HG03175 (cell line): Measurements from ENCODE around the gene TM6SF1.
"Not testable (repeated sequence)": the region's sequence is repeated elsewhere in the genome, so short reads cannot be mapped to it uniquely, and the experiment has no call there.

Experiments used
- ATAC-seq: cut with Tn5 transposase; IDR thresholded peaks from one replicate; pipeline ENCODE4 v1.9.1; 2021; ENCODE audit warnings: mild to moderate bottlenecking, moderate library complexity; ENCODE audit not compliant: unreplicated experiment

TM6SF1 gene

GRCh38 chr15:83169576-83169975 is 62.1 kb downstream of the TM6SF1 start:
- ATAC-seq: not testable (repeated sequence)

DNA sequence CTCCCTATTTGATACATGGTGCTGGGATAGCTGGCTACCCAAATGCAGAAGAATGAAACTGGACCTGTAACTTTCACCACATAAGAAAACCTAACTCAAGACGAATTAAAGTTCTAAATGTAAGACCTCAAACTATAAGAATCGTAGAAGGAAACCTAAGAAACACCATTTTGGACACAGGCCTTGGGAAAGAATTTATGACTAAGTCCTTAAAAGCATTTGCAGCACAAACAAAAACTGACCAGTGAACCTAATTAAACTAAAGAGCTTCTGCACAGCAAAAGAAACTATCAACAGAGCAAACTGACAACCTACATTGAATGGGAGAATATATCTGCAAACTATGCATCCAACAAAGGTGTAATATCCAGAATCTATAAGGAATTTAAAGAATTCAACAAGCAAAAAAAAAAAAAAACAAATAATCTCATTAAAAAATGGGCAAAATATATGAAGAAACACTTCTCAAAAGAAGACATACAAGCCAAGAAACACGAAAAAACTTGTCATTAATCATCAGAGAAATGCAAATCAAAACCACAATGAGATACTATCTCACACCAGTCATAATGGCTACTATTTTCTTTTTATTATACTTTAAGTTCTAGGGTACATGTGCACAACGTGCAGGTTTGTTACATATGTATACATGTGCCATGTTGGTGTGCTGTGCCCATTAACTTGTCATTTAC is 63.2 kb downstream of the TM6SF1 start:
- no peak for ATAC-seq

DNA sequence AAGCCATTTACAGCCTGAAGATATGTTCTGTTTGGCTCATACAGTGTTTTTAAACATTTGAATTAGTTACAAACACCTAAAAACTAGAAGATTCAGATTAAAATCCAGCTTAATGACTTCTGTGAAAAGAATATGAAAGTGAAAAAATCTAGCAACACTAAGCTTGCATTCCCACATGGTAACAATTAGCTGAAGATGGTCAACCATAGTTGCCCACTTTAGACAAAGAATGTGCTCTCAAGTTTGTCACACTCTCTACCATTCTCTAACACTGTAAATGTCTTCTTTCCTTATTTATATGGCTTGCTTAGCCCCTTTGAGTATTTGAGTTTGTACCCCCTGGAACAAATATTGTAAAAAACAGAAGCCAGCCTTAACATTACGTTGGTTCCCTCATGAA is 67.4 kb downstream of the TM6SF1 start:
- ATAC-seq: no peak

- ATAC-seq: no peak
These were observed 70.9 kb downstream of the TM6SF1 start for GRCh38 chr15:83178390-83178789.

- ATAC-seq: no peak
These were observed 71.5 kb downstream of the TM6SF1 start for GRCh38 chr15:83178869-83179325.

GRCh38 chr15:83185561-83185960 is 78.1 kb downstream of the TM6SF1 start:
- ATAC-seq: no peak
